ENCODE results near the gene UBA3. TPM values are rescaled to one million over a fixed set of nuclear protein-coding genes. Genes with fewer than 3 reads are reported as not detected.

The UBA3 gene
- total RNA-seq = 100 to 1,000 TPM in 1 of 2 donors, 10 to 100 TPM in 1; 53.4 to 107 TPM
- 10 to 100 TPM; 41.2 to 44.8 TPM for polyA plus RNA-seq
- long read RNA-seq, donor 1, transcript UBA3-202 (18 exons, 2,154 nt) = minor isoform, 7 of 50 reads
- long read RNA-seq, donor 1, transcript UBA3-201 (17 exons, 2,112 nt) = major isoform, 10 of 50 reads
- long read RNA-seq, donor 1, partial matches to known transcripts = 31 of 50 reads
- long read RNA-seq, donor 1, other reads (novel, unspliced or antisense) = 0 of 50 reads
- long read RNA-seq, donor 2, partial matches to known transcripts = 0 of 5 reads
- long read RNA-seq, donor 2, other reads (novel, unspliced or antisense) = 0 of 5 reads
- long read RNA-seq, donor 3, partial matches to known transcripts = 28 of 36 reads
- long read RNA-seq, donor 3, other reads (novel, unspliced or antisense) = 0 of 36 reads
- long read RNA-seq, donor 4, partial matches to known transcripts = 18 of 22 reads
- long read RNA-seq, donor 4, other reads (novel, unspliced or antisense) = 0 of 22 reads
- long read RNA-seq, donor 5, transcript UBA3-202 (18 exons, 2,154 nt) = major isoform, 9 of 285 reads
- long read RNA-seq, donor 5, partial matches to known transcripts = 271 of 285 reads
- long read RNA-seq, donor 5, other reads (novel, unspliced or antisense) = 0 of 285 reads

DNA sequence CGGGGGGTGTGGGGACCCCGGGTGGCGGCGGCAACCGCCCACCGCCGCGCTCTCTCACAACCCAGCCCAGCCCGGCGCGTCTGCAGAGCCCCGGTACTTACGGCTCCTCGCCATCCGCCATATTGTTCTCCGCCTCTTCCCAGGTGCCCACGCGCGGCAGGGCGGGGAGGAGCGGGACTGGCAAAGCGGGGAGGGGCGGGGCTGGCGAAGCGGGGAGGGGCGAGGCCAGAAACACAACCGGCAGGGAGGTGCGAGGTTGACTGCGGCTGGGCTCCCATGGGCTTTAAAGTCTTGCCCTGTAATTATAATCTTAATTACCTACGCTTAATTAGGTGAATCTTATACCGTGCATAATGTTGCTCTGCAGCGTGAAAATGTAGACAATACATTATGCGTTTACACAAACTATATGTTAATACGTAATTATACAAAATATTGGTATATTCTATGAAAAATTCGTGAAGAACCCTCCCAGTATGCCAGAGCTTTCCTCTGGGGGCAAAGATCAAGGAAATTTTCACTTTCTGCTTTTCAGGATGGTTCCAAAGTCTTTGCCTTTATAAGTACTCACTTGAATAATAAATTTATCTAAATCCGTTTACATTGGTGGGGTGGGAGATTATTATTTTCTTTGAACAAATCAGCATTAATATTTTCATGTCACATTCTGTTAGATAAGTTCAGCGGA, at the start of gene UBA3:
TSS of gene UBA3 (minus strand) at position 133 of the 688 bp plus-strand sequence. CDS start at position 121, 12 bp downstream.
- WGBS, 2 donors = 4 to 5% methylated on average over 37 of the region's 37 CpGs
- DNase-seq = peak; percentile 92 to 94 (median 93)
- Histone ChIP-seq H3K36me3 (ENCODE audit: control insufficient read depth in 4 of 4, insufficient read depth in 4 of 4, low read length in 4 of 4) (peaks cover 0 to 1% (median 0%) of the 10 kb centered on the region in 4 donors), H3K27me3 (ENCODE audit: control insufficient read depth in 3 of 3, insufficient read depth in 3 of 3, low read length in 2 of 3) (no peaks in the 10 kb centered on the region), H3K4me1 (ENCODE audit: control insufficient read depth in 5 of 5, insufficient read depth in 5 of 5, low read length in 5 of 5) (peaks cover 6 to 36% (median 14%) of the 10 kb centered on the region in 5 donors), H3K27ac (ENCODE audit: low read depth in 1 of 2, low read length in 1 of 2) (peak within 1 kb of the TSS in 1 of 2 donors; percentile 89), H3K9ac (ENCODE audit: insufficient read depth in 1 of 2, low read length in 2 of 2) (peak within 1 kb of the TSS; percentile 53 to 82), H3K4me3 (peak within 1 kb of the TSS; percentile 79), H3K9me3 (ENCODE audit: control insufficient read depth in 4 of 4, insufficient read depth in 3 of 4, low read length in 3 of 4) (no peaks in the 10 kb centered on the region)
- peak; percentile 83 for ATAC-seq (ENCODE audit: insufficient read depth, low FRiP score)
- TF ChIP-seq, protein P1, sequence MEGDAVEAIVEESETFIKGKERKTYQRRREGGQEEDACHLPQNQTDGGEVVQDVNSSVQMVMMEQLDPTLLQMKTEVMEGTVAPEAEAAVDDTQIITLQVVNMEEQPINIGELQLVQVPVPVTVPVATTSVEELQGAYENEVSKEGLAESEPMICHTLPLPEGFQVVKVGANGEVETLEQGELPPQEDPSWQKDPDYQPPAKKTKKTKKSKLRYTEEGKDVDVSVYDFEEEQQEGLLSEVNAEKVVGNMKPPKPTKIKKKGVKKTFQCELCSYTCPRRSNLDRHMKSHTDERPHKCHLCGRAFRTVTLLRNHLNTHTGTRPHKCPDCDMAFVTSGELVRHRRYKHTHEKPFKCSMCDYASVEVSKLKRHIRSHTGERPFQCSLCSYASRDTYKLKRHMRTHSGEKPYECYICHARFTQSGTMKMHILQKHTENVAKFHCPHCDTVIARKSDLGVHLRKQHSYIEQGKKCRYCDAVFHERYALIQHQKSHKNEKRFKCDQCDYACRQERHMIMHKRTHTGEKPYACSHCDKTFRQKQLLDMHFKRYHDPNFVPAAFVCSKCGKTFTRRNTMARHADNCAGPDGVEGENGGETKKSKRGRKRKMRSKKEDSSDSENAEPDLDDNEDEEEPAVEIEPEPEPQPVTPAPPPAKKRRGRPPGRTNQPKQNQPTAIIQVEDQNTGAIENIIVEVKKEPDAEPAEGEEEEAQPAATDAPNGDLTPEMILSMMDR (IDR thresholded peaks at IDR 0.05; ENCODE audit: control extremely low read depth, extremely low read depth) = no peak

DNA sequence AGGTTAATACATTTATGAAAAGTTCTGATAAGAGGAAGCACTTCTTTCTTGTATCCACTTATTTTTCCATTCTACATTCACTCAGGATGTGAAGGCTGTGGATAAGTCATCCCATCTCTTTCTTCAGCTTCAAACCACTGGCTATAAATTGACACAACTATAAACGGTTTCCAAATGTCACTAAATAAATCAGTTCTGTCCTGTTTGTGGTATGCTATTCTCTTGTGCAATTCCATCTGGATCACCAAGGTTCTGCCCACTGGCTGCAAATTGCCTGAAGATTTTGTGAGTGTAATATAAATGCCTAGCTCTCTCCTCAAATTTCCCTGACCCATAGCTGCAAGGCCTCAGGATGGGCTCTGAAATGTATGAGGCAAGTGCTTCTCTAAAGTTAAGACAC, 49.4 kb upstream of the UBA3 start:
- no peak overlapping the region for H3K27ac ChIP-seq (ENCODE audit: low read depth in 1 of 2, low read length in 1 of 2)
- ATAC-seq (ENCODE audit: insufficient read depth, low FRiP score) = peak; percentile 19

DNA sequence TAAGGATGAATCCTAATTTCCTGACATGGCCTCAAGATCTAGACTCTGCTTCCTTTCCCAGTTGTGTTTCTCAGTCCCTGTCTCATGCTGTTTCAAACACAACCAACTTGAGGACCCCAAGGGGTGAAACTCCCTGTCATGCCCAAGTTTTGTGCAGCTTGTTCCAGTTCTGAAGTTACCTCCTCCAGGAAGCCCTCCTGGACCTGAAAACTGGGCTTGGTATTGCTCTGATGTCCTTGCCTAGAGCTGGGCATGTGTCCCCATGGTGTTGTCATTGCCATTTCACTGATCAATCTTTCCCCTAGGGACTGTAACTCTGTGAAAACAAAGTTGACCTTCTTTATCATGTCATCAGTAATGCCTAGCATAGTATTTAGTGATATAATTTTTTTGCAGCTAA, 48.3 kb upstream of the UBA3 start:
- H3K27me3 ChIP-seq (ENCODE audit: control insufficient read depth in 3 of 3, insufficient read depth in 3 of 3, low read length in 2 of 3) = no peaks in the 10 kb centered on the region
- no peak for DNase-seq
- H3K9me3 ChIP-seq (ENCODE audit: control insufficient read depth in 4 of 4, insufficient read depth in 3 of 4, low read length in 3 of 4) = no peaks in the 10 kb centered on the region
- no peak overlapping the region for H3K27ac ChIP-seq (ENCODE audit: low read depth in 1 of 2, low read length in 1 of 2)
- no peak overlapping the region for H3K9ac ChIP-seq (ENCODE audit: insufficient read depth in 1 of 2, low read length in 2 of 2)
- H3K36me3 ChIP-seq (ENCODE audit: control insufficient read depth in 4 of 4, insufficient read depth in 4 of 4, low read length in 4 of 4) = no peaks in the 10 kb centered on the region
- no peak for ATAC-seq (ENCODE audit: insufficient read depth, low FRiP score)
- TF ChIP-seq, protein P1 (IDR thresholded peaks at IDR 0.05; ENCODE audit: control extremely low read depth, extremely low read depth) = no peak
- no peaks in the 10 kb centered on the region for H3K4me1 ChIP-seq (ENCODE audit: control insufficient read depth in 5 of 5, insufficient read depth in 5 of 5, low read length in 5 of 5)
- no peak overlapping the region for H3K4me3 ChIP-seq

More for the DNA sequence above, 49.4 kb upstream of the UBA3 start:
- 20 to 25% methylated on average over 1 of the region's 1 CpG for WGBS, 2 donors
- TF ChIP-seq, protein P1 (IDR thresholded peaks at IDR 0.05; ENCODE audit: control extremely low read depth, extremely low read depth) = no peak
- no peaks in the 10 kb centered on the region for H3K36me3 ChIP-seq (ENCODE audit: control insufficient read depth in 4 of 4, insufficient read depth in 4 of 4, low read length in 4 of 4)
- H3K4me3 ChIP-seq = no peak overlapping the region
- no peak overlapping the region for H3K9ac ChIP-seq (ENCODE audit: insufficient read depth in 1 of 2, low read length in 2 of 2)
- H3K27me3 ChIP-seq (ENCODE audit: control insufficient read depth in 3 of 3, insufficient read depth in 3 of 3, low read length in 2 of 3) = no peaks in the 10 kb centered on the region
- DNase-seq = peak in 1 of 3 donors; percentile 40
- no peaks in the 10 kb centered on the region for H3K9me3 ChIP-seq (ENCODE audit: control insufficient read depth in 4 of 4, insufficient read depth in 3 of 4, low read length in 3 of 4)
- no peaks in the 10 kb centered on the region for H3K4me1 ChIP-seq (ENCODE audit: control insufficient read depth in 5 of 5, insufficient read depth in 5 of 5, low read length in 5 of 5)
